Effector memory CD4-positive, alpha-beta T cell (primary cell): ENCODE data around the gene NAV3.

Source experiments
- DNase-seq, 3 donors: peaks; one replicate each; pipeline ENCODE4 v3.0.0-alpha.2; 2020
- H3K27ac ChIP-seq: 2 replicates; pipeline ENCODE4 v1.7.0; 2013; ENCODE audit warnings: mild to moderate bottlenecking, low read length, moderate library complexity; ENCODE audit not compliant: insufficient read depth, poor library complexity, severe bottlenecking
- H3K27me3 ChIP-seq: replicated peaks from 2 replicates; pipeline ENCODE4 v1.7.0; 2013; ENCODE audit warnings: mild to moderate bottlenecking, low read length; ENCODE audit not compliant: insufficient read depth, control insufficient read depth, poor library complexity, severe bottlenecking
- H3K36me3 ChIP-seq: 2 replicates; pipeline ENCODE4 v1.7.0; 2013; ENCODE audit warnings: mild to moderate bottlenecking, low read length, moderate library complexity; ENCODE audit not compliant: control insufficient read depth, insufficient read depth
- H3K4me1 ChIP-seq: 2 replicates; pipeline ENCODE4 v1.7.0; 2013; ENCODE audit warnings: low read length, mild to moderate bottlenecking; ENCODE audit not compliant: control insufficient read depth, insufficient read depth, poor library complexity, severe bottlenecking
- H3K4me3 ChIP-seq: 2 replicates; pipeline ENCODE4 v1.7.0; 2013; ENCODE audit warnings: low read length, low read depth, mild to moderate bottlenecking; ENCODE audit not compliant: insufficient read depth, poor library complexity, severe bottlenecking
- H3K9me3 ChIP-seq: 2 replicates; pipeline ENCODE4 v1.7.0; 2013; ENCODE audit warnings: mild to moderate bottlenecking, low read length, moderate library complexity; ENCODE audit not compliant: control insufficient read depth

The NAV3 gene

GRCh38 chr12:77995436-77996167 is 164.9 kb downstream of the NAV3 start:
- Histone ChIP-seq H3K4me1 (no peaks in the 10 kb centered on the region), H3K4me3 (no peak overlapping the region), H3K36me3 (no peaks in the 10 kb centered on the region), H3K27ac (no peak overlapping the region), H3K27me3 (no peaks in the 10 kb centered on the region), H3K9me3 (no peaks in the 10 kb centered on the region)
- no peak for DNase-seq

- H3K27ac ChIP-seq: no peak overlapping the region
- no peak overlapping the region for H3K4me3 ChIP-seq
- DNase-seq: no peak
These were observed 166.0 kb downstream of the NAV3 start for GRCh38 chr12:77996670-77997069.

GRCh38 chr12:77998236-77998786 is 167.6 kb downstream of the NAV3 start:
- H3K36me3 ChIP-seq: no peaks in the 10 kb centered on the region
- H3K27ac ChIP-seq: no peak overlapping the region
- no peak overlapping the region for H3K4me3 ChIP-seq
- no peaks in the 10 kb centered on the region for H3K4me1 ChIP-seq
- no peak for DNase-seq
- no peaks in the 10 kb centered on the region for H3K27me3 ChIP-seq
- no peaks in the 10 kb centered on the region for H3K9me3 ChIP-seq

More at GRCh38 chr12:77996670-77997069, 166.0 kb downstream of the NAV3 start:
- no peaks in the 10 kb centered on the region for H3K36me3 ChIP-seq
- no peaks in the 10 kb centered on the region for H3K9me3 ChIP-seq
- no peaks in the 10 kb centered on the region for H3K4me1 ChIP-seq
- no peaks in the 10 kb centered on the region for H3K27me3 ChIP-seq

GRCh38 chr12:77999074-77999715 is 168.5 kb downstream of the NAV3 start:
- Histone ChIP-seq H3K36me3 (no peaks in the 10 kb centered on the region), H3K27ac (no peak overlapping the region), H3K4me1 (no peaks in the 10 kb centered on the region), H3K9me3 (no peaks in the 10 kb centered on the region), H3K27me3 (no peaks in the 10 kb centered on the region), H3K4me3 (no peak overlapping the region)
- no peak for DNase-seq

GRCh38 chr12:78002878-78003277 is 172.2 kb downstream of the NAV3 start:
- no peaks in the 10 kb centered on the region for H3K9me3 ChIP-seq
- no peak overlapping the region for H3K27ac ChIP-seq
- no peaks in the 10 kb centered on the region for H3K4me1 ChIP-seq
- no peaks in the 10 kb centered on the region for H3K27me3 ChIP-seq
- no peak for DNase-seq
- no peak overlapping the region for H3K4me3 ChIP-seq
- H3K36me3 ChIP-seq: no peaks in the 10 kb centered on the region

- no peaks in the 10 kb centered on the region for H3K9me3 ChIP-seq
- no peak overlapping the region for H3K27ac ChIP-seq
- no peaks in the 10 kb centered on the region for H3K36me3 ChIP-seq
- H3K4me1 ChIP-seq: no peaks in the 10 kb centered on the region
- no peak for DNase-seq
- no peaks in the 10 kb centered on the region for H3K27me3 ChIP-seq
- no peak overlapping the region for H3K4me3 ChIP-seq
These were observed 173.8 kb downstream of the NAV3 start for GRCh38 chr12:78004249-78005093.

GRCh38 chr12:78005094-78005492 is 174.4 kb downstream of the NAV3 start:
- no peaks in the 10 kb centered on the region for H3K27me3 ChIP-seq
- no peak for DNase-seq
- H3K27ac ChIP-seq: no peak overlapping the region
- no peaks in the 10 kb centered on the region for H3K36me3 ChIP-seq
- no peaks in the 10 kb centered on the region for H3K4me1 ChIP-seq
- no peaks in the 10 kb centered on the region for H3K9me3 ChIP-seq
- no peak overlapping the region for H3K4me3 ChIP-seq

GRCh38 chr12:78007173-78007572 is 176.5 kb downstream of the NAV3 start:
- no peak overlapping the region for H3K4me3 ChIP-seq
- H3K27me3 ChIP-seq: no peaks in the 10 kb centered on the region
- no peaks in the 10 kb centered on the region for H3K4me1 ChIP-seq
- no peaks in the 10 kb centered on the region for H3K9me3 ChIP-seq
- no peak overlapping the region for H3K27ac ChIP-seq
- H3K36me3 ChIP-seq: no peaks in the 10 kb centered on the region
- no peak for DNase-seq

GRCh38 chr12:78009031-78009430 is 178.3 kb downstream of the NAV3 start:
- Histone ChIP-seq H3K27me3 (no peaks in the 10 kb centered on the region), H3K4me1 (no peaks in the 10 kb centered on the region), H3K27ac (no peak overlapping the region), H3K4me3 (no peak overlapping the region), H3K9me3 (no peaks in the 10 kb centered on the region), H3K36me3 (no peaks in the 10 kb centered on the region)
- DNase-seq: no peak
